IPS-20b (cell line): ENCODE data around the gene TRIM22.
"Not testable (repeated sequence)": the region's sequence is repeated elsewhere in the genome, so short reads cannot be mapped to it uniquely, and the experiment has no call there.

Experiments
- H3K27ac ChIP-seq: one replicate; pipeline ENCODE4 v1.5.1; 2013; ENCODE audit warnings: low read length
- H3K27me3 ChIP-seq: 2 replicates; pipeline ENCODE4 v1.6.1; 2013; ENCODE audit warnings: mild to moderate bottlenecking, low read length, inconsistent platforms; ENCODE audit not compliant: insufficient read depth
- H3K36me3 ChIP-seq: 2 replicates; pipeline ENCODE4 v1.6.1; 2013; ENCODE audit warnings: low read depth, mild to moderate bottlenecking, inconsistent platforms, low read length, moderate library complexity; ENCODE audit not compliant: insufficient read depth
- H3K4me1 ChIP-seq: 2 replicates; pipeline ENCODE4 v1.6.1; 2013; ENCODE audit warnings: mild to moderate bottlenecking, control low read depth, inconsistent platforms, low read length, moderate library complexity; ENCODE audit not compliant: insufficient read depth
- H3K4me3 ChIP-seq: 2 replicates; pipeline ENCODE4 v1.5.1; 2013; ENCODE audit warnings: mild to moderate bottlenecking, low read length, inconsistent platforms
- H3K9ac ChIP-seq: 2 replicates; pipeline ENCODE4 v1.6.1; 2013; ENCODE audit warnings: low read depth, mild to moderate bottlenecking, inconsistent platforms, low read length, moderate library complexity
- H3K9me3 ChIP-seq: 2 replicates; pipeline ENCODE4 v1.6.1; 2013; ENCODE audit warnings: mild to moderate bottlenecking, low read depth, low read length, inconsistent platforms; ENCODE audit not compliant: insufficient read depth

TRIM22 gene

GRCh38 chr11:5713695-5714094 is 24.1 kb downstream of the TRIM22 start:
- peaks cover 17% of the 10 kb centered on the region for H3K36me3 ChIP-seq
- no peak overlapping the region for H3K27ac ChIP-seq
- no peaks in the 10 kb centered on the region for H3K4me1 ChIP-seq
- H3K27me3 ChIP-seq = no peaks in the 10 kb centered on the region
- no peak overlapping the region for H3K4me3 ChIP-seq
- no peaks in the 10 kb centered on the region for H3K9me3 ChIP-seq
- no peak overlapping the region for H3K9ac ChIP-seq

GRCh38 chr11:5716518-5716917 is 26.9 kb downstream of the TRIM22 start:
- not testable (repeated sequence) for H3K4me1 ChIP-seq

GRCh38 chr11:5719703-5720495 is 30.3 kb downstream of the TRIM22 start:
- no peaks in the 10 kb centered on the region for H3K27me3 ChIP-seq
- H3K9ac ChIP-seq = no peak overlapping the region
- no peaks in the 10 kb centered on the region for H3K36me3 ChIP-seq
- no peak overlapping the region for H3K27ac ChIP-seq
- no peaks in the 10 kb centered on the region for H3K4me1 ChIP-seq
- no peaks in the 10 kb centered on the region for H3K9me3 ChIP-seq
- H3K4me3 ChIP-seq = no peak overlapping the region

More at GRCh38 chr11:5716518-5716917, 26.9 kb downstream of the TRIM22 start:
- not testable (repeated sequence) for H3K4me3 ChIP-seq, H3K27ac ChIP-seq, H3K36me3 ChIP-seq, H3K27me3 ChIP-seq, H3K9me3 ChIP-seq, H3K9ac ChIP-seq

- Histone ChIP-seq H3K9me3 (no peaks in the 10 kb centered on the region), H3K4me3 (no peak overlapping the region), H3K36me3 (no peaks in the 10 kb centered on the region), H3K9ac (no peak overlapping the region), H3K4me1 (no peaks in the 10 kb centered on the region), H3K27ac (no peak overlapping the region), H3K27me3 (no peaks in the 10 kb centered on the region)
These were observed 33.0 kb downstream of the TRIM22 start for GRCh38 chr11:5722622-5723021.

GRCh38 chr11:5726351-5726750 is 36.8 kb downstream of the TRIM22 start:
- H3K27ac ChIP-seq = no peak overlapping the region
- no peaks in the 10 kb centered on the region for H3K9me3 ChIP-seq
- no peak overlapping the region for H3K4me3 ChIP-seq
- no peak overlapping the region for H3K9ac ChIP-seq
- H3K27me3 ChIP-seq = no peaks in the 10 kb centered on the region
- no peaks in the 10 kb centered on the region for H3K36me3 ChIP-seq
- no peaks in the 10 kb centered on the region for H3K4me1 ChIP-seq

GRCh38 chr11:5727691-5728090 is 38.1 kb downstream of the TRIM22 start:
- Histone ChIP-seq H3K9me3 (no peaks in the 10 kb centered on the region), H3K9ac (no peak overlapping the region)

GRCh38 chr11:5736396-5736795 is 46.8 kb downstream of the TRIM22 start, which contains the start of gene OR56B1:
Gene OR56B1, plus strand, starts transcription at chr11:5736448. Its CDS starts 69 bp downstream, at chr11:5736517.
- Histone ChIP-seq H3K4me1 (no peaks in the 10 kb centered on the region), H3K4me3 (no peak within 1 kb of the TSS), H3K27ac (no peak within 1 kb of the TSS), H3K9ac (no peak within 1 kb of the TSS), H3K9me3 (no peaks in the 10 kb centered on the region), H3K36me3 (no peaks in the 10 kb centered on the region), H3K27me3 (no peaks in the 10 kb centered on the region)

More at GRCh38 chr11:5727691-5728090, 38.1 kb downstream of the TRIM22 start:
- H3K27me3 ChIP-seq = no peaks in the 10 kb centered on the region
- no peaks in the 10 kb centered on the region for H3K4me1 ChIP-seq
- no peak overlapping the region for H3K27ac ChIP-seq
- no peaks in the 10 kb centered on the region for H3K36me3 ChIP-seq
- no peak overlapping the region for H3K4me3 ChIP-seq

- no peak overlapping the region for H3K9ac ChIP-seq
- H3K27me3 ChIP-seq = no peaks in the 10 kb centered on the region
- no peaks in the 10 kb centered on the region for H3K4me1 ChIP-seq
- H3K27ac ChIP-seq = no peak overlapping the region
- no peaks in the 10 kb centered on the region for H3K36me3 ChIP-seq
- no peaks in the 10 kb centered on the region for H3K9me3 ChIP-seq
- H3K4me3 ChIP-seq = no peak overlapping the region
These were observed 47.5 kb downstream of the TRIM22 start for GRCh38 chr11:5737091-5737490.

GRCh38 chr11:5737670-5738392 is 48.2 kb downstream of the TRIM22 start:
- Histone ChIP-seq H3K9ac (no peak overlapping the region), H3K4me3 (no peak overlapping the region), H3K27ac (no peak overlapping the region), H3K4me1 (no peaks in the 10 kb centered on the region), H3K27me3 (no peaks in the 10 kb centered on the region), H3K9me3 (no peaks in the 10 kb centered on the region), H3K36me3 (no peaks in the 10 kb centered on the region)

- Histone ChIP-seq H3K9ac (no peak overlapping the region), H3K9me3 (no peaks in the 10 kb centered on the region), H3K27ac (no peak overlapping the region)
These were observed 48.8 kb downstream of the TRIM22 start for GRCh38 chr11:5738431-5738830.

GRCh38 chr11:5746614-5747013 is 57.0 kb downstream of the TRIM22 start:
- Histone ChIP-seq H3K4me3 (no peak overlapping the region), H3K27me3 (no peaks in the 10 kb centered on the region), H3K4me1 (no peaks in the 10 kb centered on the region), H3K9me3 (no peaks in the 10 kb centered on the region), H3K9ac (no peak overlapping the region), H3K36me3 (no peaks in the 10 kb centered on the region), H3K27ac (no peak overlapping the region)

More at GRCh38 chr11:5738431-5738830, 48.8 kb downstream of the TRIM22 start:
- Histone ChIP-seq H3K4me1 (no peaks in the 10 kb centered on the region), H3K36me3 (no peaks in the 10 kb centered on the region), H3K27me3 (no peaks in the 10 kb centered on the region), H3K4me3 (no peak overlapping the region)

GRCh38 chr11:5749836-5750235 is 60.2 kb downstream of the TRIM22 start:
- Histone ChIP-seq H3K27ac (no peak overlapping the region), H3K27me3 (no peaks in the 10 kb centered on the region), H3K9ac (no peak overlapping the region), H3K4me3 (no peak overlapping the region), H3K36me3 (no peaks in the 10 kb centered on the region), H3K9me3 (no peaks in the 10 kb centered on the region), H3K4me1 (no peaks in the 10 kb centered on the region)
